Lung (tissue), 12 donors: ENCODE data around the gene KCTD20. TPM values are rescaled to one million over a fixed set of nuclear protein-coding genes. Genes with fewer than 3 reads are reported as not detected.

Source experiments
- ATAC-seq: fragments of 200-7000 bp; cut with Tn5 transposase; one replicate; pipeline ENCODE4 v1.9.1; 2020; ENCODE audit warnings: moderate number of reproducible peaks; ENCODE audit not compliant: insufficient read depth, low FRiP score
- DNase-seq, 3 donors: peaks; one replicate each; pipeline ENCODE4 v3.0.0-alpha.2; 2013 to 2017
- H3K27ac ChIP-seq, 2 donors: one replicate each; pipeline ENCODE4 v1.5.1; 2013; ENCODE audit warnings: mild to moderate bottlenecking in 2 of 2, moderate library complexity in 2 of 2, control low read depth in 1 of 2, inconsistent platforms in 1 of 2, low read depth in 1 of 2, low read length in 1 of 2
- H3K27me3 ChIP-seq, 3 donors: one replicate each; pipeline ENCODE4 v1.5.1; 2013; ENCODE audit warnings: low read length in 2 of 3; ENCODE audit not compliant: control insufficient read depth in 3 of 3, insufficient read depth in 3 of 3
- H3K36me3 ChIP-seq, 4 donors: one replicate each; pipeline ENCODE4 v1.5.1; 2013; ENCODE audit warnings: low read length in 4 of 4, mild to moderate bottlenecking in 1 of 4, moderate library complexity in 1 of 4; ENCODE audit not compliant: control insufficient read depth in 4 of 4, insufficient read depth in 4 of 4
- H3K4me1 ChIP-seq, 5 donors: one replicate each; pipeline ENCODE4 v1.5.1; 2013; ENCODE audit warnings: low read length in 5 of 5, mild to moderate bottlenecking in 2 of 5, moderate library complexity in 1 of 5; ENCODE audit not compliant: control insufficient read depth in 5 of 5, insufficient read depth in 5 of 5
- H3K4me3 ChIP-seq: one replicate; pipeline ENCODE4 v1.5.1; 2013; ENCODE audit warnings: mild to moderate bottlenecking, control low read depth, moderate library complexity
- H3K9ac ChIP-seq, 2 donors: one replicate each; pipeline ENCODE4 v1.5.1; 2013; ENCODE audit warnings: low read length in 2 of 2, control low read depth in 1 of 2; ENCODE audit not compliant: insufficient read depth in 1 of 2
- H3K9me3 ChIP-seq, 4 donors: one replicate each; pipeline ENCODE4 v1.5.1; 2013; ENCODE audit warnings: low read length in 3 of 4, mild to moderate bottlenecking in 1 of 4, moderate library complexity in 1 of 4; ENCODE audit not compliant: control insufficient read depth in 4 of 4, insufficient read depth in 3 of 4
- CTCF ChIP-seq: IDR thresholded peaks from 2 replicates; pipeline ENCODE4 v1.5.1; 2012; ENCODE audit warnings: mild to moderate bottlenecking; ENCODE audit errors: control extremely low read depth, extremely low read depth
- WGBS, 2 donors: extraction: QIAGEN DNeasy Blood & Tissue Kit; methylation state at CpG; one replicate each; pipeline ENCODE4 v1.1.7; 2013; 5-methylcytosine and 5-hydroxymethylcytosine counted together
- polyA plus RNA-seq, 2 donors: library from polyadenylated mRNA; stranded (reverse); fragments of 200-250 nt; gene quantifications; one replicate each; pipeline ENCODE4 v1.2.1, GENCODE V29; 2013
- total RNA-seq, 2 donors: library from RNA; depleted of rRNA in 1 of 2; stranded (reverse); fragments of >200 nt in 1 of 2; gene quantifications; one replicate each; pipeline ENCODE4 v1.2.1, GENCODE V29; 2014 to 2021
- donor health status: control.
- donor health status: control.
- donor health status: Bipolar disorder and iron deficiency.
- donor health status: healthy.
- donor health status: DM: yes; HTN: yes; CAD: no.

KCTD20 gene
- total and polyA plus RNA-seq, 4 donors, result 11.5 to 56.7 (median 36.0) TPM

GRCh38 chr6:36463676-36464075 lies 20.9 kb downstream of the KCTD20 start:
- Histone ChIP-seq H3K9me3 (no peaks in the 10 kb centered on the region), H3K27me3 (no peaks in the 10 kb centered on the region), H3K4me1 (peaks cover 0 to 14% (median 0%) of the 10 kb centered on the region in 5 donors), H3K27ac (no peak overlapping the region), H3K36me3 (no peaks in the 10 kb centered on the region), H3K4me3 (no peak overlapping the region), H3K9ac (no peak overlapping the region)
- TF ChIP-seq CTCF, result no peak
- ATAC-seq (no peak), DNase-seq (no peak)
- 78 to 93% methylated on average over 1 of the region's 1 CpG for WGBS, 2 donors

GRCh38 chr6:36464233-36464632 lies 21.4 kb downstream of the KCTD20 start:
- DNase-seq (no peak), ATAC-seq (no peak)
- H3K4me3 ChIP-seq, result no peak overlapping the region
- peaks cover 0 to 14% (median 0%) of the 10 kb centered on the region in 5 donors for H3K4me1 ChIP-seq
- no peaks in the 10 kb centered on the region for H3K9me3 ChIP-seq
- H3K36me3 ChIP-seq, result no peaks in the 10 kb centered on the region
- no peak overlapping the region for H3K9ac ChIP-seq
- no peak for TF ChIP-seq CTCF
- no peak overlapping the region for H3K27ac ChIP-seq
- no peaks in the 10 kb centered on the region for H3K27me3 ChIP-seq
- 92 to 96% methylated on average over 1 of the region's 1 CpG for WGBS, 2 donors

- TF ChIP-seq CTCF, result no peak
- DNase-seq (no peak), ATAC-seq (no peak)
- H3K36me3 ChIP-seq, result peaks cover 3 to 8% (median 3%) of the 10 kb centered on the region in 4 donors
- H3K9me3 ChIP-seq, result no peaks in the 10 kb centered on the region
- WGBS, 2 donors, result 98% methylated on average over 3 of the region's 3 CpGs
- H3K4me1 ChIP-seq, result peaks cover 0 to 3% (median 0%) of the 10 kb centered on the region in 5 donors
- no peak overlapping the region for H3K27ac ChIP-seq
- H3K9ac ChIP-seq, result no peak overlapping the region
- no peak overlapping the region for H3K4me3 ChIP-seq
- no peaks in the 10 kb centered on the region for H3K27me3 ChIP-seq
These were observed 24.8 kb downstream of the KCTD20 start for GRCh38 chr6:36467625-36468024.

- 70 to 80% methylated on average over 6 of the region's 6 CpGs for WGBS, 2 donors
- no peaks in the 10 kb centered on the region for H3K27me3 ChIP-seq
- H3K36me3 ChIP-seq, result peaks cover 3 to 8% (median 3%) of the 10 kb centered on the region in 4 donors
- H3K9me3 ChIP-seq, result no peaks in the 10 kb centered on the region
- H3K9ac ChIP-seq, result no peak overlapping the region
- DNase-seq (no peak), ATAC-seq (no peak)
- no peak overlapping the region for H3K4me3 ChIP-seq
- peaks cover 0 to 2% (median 0%) of the 10 kb centered on the region in 5 donors for H3K4me1 ChIP-seq
- no peak for TF ChIP-seq CTCF
- H3K27ac ChIP-seq, result no peak overlapping the region
These were observed 26.4 kb downstream of the KCTD20 start for GRCh38 chr6:36469148-36469661.
